ENCODE measurements around the gene TSPAN18. TPM values are rescaled to one million over a fixed set of nuclear protein-coding genes. Genes with fewer than 3 reads are reported as not detected.
A peak's percentile ranks its signal among the peaks of the same experiment; 100 is the strongest.

Gene TSPAN18
- total RNA-seq, 1 experiment from 2014 or later, result 0.77 TPM

DNA sequence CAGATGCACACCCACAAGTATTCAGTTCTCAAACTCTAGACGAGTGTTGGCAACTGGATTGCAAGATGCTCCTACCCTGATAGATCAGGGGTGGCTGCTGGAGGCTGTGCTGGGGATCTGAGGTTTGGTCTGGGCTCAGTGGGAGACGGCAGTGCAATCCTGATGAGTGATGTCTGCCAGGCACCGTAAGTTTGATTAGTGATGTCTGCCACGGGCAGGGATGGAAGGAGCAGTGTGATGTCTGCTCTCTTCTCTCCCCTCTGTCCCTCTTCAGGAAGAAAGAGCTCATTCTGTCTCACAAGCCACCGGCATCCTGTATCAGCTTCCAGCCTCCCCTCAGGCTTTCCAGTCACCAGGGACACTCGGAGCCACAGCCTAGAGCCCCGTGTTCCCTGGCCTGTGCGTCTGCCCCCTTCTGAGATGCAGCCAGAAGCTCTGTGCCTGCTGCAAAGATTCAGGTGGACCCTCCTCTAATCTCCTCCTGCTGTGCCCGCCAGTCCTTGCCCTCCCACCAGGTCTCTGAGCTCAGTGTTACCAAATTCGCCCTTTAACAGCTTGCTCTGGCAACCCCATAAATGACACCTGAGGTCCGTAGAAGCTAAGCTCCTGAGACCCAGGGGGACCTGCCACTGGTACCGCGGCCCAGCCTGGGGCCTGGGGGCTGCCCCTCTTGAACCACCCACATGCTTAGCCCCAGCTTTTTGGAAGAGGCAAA, 204.0 kb downstream of the TSPAN18 start:
- DNase-seq (ENCODE audit: unreplicated experiment), result no peak
- Mint-ChIP-seq H3K36me3 (ENCODE audit: insufficient read depth, unreplicated experiment) (peaks cover 17% of the 10 kb centered on the region), H3K9me3 (ENCODE audit: unreplicated experiment) (no peaks in the 10 kb centered on the region), H3K4me3 (ENCODE audit: unreplicated experiment) (no peak overlapping the region), H3K27me3 (ENCODE audit: insufficient read depth, unreplicated experiment) (peaks cover 20% of the 10 kb centered on the region), H3K4me1 (ENCODE audit: insufficient read depth, unreplicated experiment) (peaks cover 5% of the 10 kb centered on the region), H3K27ac (ENCODE audit: low read depth, unreplicated experiment) (no peak overlapping the region)
- POLR2A ChIA-PET, result interaction anchor here (0.7 to 4.1 kb wide), 4 partner anchors 99 to 173 kb away, joined by 3 to 36 read pairs (median 10); no protein-coding TSS in a partner anchor
- TF ChIP-seq, protein P1, sequence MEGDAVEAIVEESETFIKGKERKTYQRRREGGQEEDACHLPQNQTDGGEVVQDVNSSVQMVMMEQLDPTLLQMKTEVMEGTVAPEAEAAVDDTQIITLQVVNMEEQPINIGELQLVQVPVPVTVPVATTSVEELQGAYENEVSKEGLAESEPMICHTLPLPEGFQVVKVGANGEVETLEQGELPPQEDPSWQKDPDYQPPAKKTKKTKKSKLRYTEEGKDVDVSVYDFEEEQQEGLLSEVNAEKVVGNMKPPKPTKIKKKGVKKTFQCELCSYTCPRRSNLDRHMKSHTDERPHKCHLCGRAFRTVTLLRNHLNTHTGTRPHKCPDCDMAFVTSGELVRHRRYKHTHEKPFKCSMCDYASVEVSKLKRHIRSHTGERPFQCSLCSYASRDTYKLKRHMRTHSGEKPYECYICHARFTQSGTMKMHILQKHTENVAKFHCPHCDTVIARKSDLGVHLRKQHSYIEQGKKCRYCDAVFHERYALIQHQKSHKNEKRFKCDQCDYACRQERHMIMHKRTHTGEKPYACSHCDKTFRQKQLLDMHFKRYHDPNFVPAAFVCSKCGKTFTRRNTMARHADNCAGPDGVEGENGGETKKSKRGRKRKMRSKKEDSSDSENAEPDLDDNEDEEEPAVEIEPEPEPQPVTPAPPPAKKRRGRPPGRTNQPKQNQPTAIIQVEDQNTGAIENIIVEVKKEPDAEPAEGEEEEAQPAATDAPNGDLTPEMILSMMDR (IDR thresholded peaks at IDR 0.05; ENCODE audit: unreplicated experiment), result no peak
- intact Hi-C loops (cut with micrococcal nuclease), result no loop called here
- no TSS peak for BruUV-seq (replicated peaks)
- CTCF ChIA-PET, result interaction anchor here (0.5 to 17.4 kb wide), 10 partner anchors 51 to 1598 kb away, joined by 3 to 1181 read pairs (median 3); no protein-coding TSS in a partner anchor

DNA sequence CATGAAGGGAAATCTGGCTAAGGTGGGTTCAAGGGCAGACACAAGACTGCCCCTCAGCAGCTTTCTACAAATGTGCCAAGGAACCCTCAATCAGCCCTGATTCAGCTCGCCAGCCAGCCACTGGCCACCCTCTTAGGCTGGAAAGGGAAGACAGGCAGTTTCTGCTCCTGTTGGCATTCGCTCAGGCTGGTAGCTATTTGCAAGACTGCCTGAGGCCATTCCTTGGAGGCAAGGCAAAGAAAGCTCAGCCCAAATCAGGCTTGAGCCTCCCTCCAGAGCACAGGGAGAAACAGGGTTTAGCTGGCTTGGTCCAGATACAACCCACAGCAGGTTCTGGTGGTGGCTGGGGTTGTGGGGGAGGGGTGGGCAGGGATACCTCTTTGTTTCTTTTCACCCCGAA, 204.7 kb downstream of the TSPAN18 start:
- Mint-ChIP-seq H3K4me1 (ENCODE audit: insufficient read depth, unreplicated experiment) (peaks cover 5% of the 10 kb centered on the region), H3K27ac (ENCODE audit: low read depth, unreplicated experiment) (no peak overlapping the region), H3K36me3 (ENCODE audit: insufficient read depth, unreplicated experiment) (peaks cover 17% of the 10 kb centered on the region), H3K4me3 (ENCODE audit: unreplicated experiment) (no peak overlapping the region), H3K9me3 (ENCODE audit: unreplicated experiment) (no peaks in the 10 kb centered on the region), H3K27me3 (ENCODE audit: insufficient read depth, unreplicated experiment) (peaks cover 20% of the 10 kb centered on the region)
- ChIA-PET POLR2A (interaction anchor here (1.6 to 2.5 kb wide), 2 partner anchors 167 to 172 kb away, joined by 10 to 11 read pairs; no protein-coding TSS in a partner anchor), CTCF (interaction anchor here (0.5 to 17.4 kb wide), 8 partner anchors 17 to 770 kb away, joined by 3 to 1181 read pairs (median 4); no protein-coding TSS in a partner anchor)
- intact Hi-C loops (cut with micrococcal nuclease), result no loop called here
- no peak for DNase-seq (ENCODE audit: unreplicated experiment)
- BruUV-seq (replicated peaks), result no TSS peak
- TF ChIP-seq, protein P1 (IDR thresholded peaks at IDR 0.05; ENCODE audit: unreplicated experiment), result no peak

DNA sequence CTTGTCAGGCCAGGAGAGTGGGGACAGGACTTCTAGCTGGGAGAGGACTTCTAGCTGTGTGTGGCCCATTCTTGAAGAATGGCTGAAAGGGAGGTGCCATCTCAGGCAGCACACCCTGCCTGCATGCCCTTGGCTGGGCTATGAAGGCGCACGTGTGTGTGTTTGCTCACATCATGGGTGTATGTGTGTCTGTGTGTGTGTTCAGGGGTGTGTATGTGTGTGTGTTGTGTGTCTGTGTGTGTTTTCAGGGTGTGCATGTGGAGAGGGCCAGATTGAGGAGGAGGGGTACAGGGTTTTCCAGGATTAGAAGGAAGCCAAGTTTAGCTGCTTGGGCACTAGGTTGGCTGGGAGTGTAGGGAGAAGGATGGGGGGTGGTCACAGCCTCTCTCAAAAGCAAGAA, 207.3 kb downstream of the TSPAN18 start:
- BruUV-seq (replicated peaks), result TSS peak; percentile 62
- intact Hi-C loops (cut with micrococcal nuclease), result no loop called here
- CTCF ChIA-PET, result interaction anchor here (0.6 to 17.4 kb wide), 3 partner anchors 9 to 168 kb away, joined by 3 to 1181 read pairs (median 5); no protein-coding TSS in a partner anchor
- DNase-seq (ENCODE audit: unreplicated experiment), result no peak
- peaks cover 20% of the 10 kb centered on the region for H3K27me3 Mint-ChIP-seq (ENCODE audit: insufficient read depth, unreplicated experiment)
- POLR2A ChIA-PET, result no interaction called here
- TF ChIP-seq, protein P1 (IDR thresholded peaks at IDR 0.05; ENCODE audit: unreplicated experiment), result no peak
- peaks cover 5% of the 10 kb centered on the region for H3K4me1 Mint-ChIP-seq (ENCODE audit: insufficient read depth, unreplicated experiment)
- no peak overlapping the region for H3K4me3 Mint-ChIP-seq (ENCODE audit: unreplicated experiment)
- H3K9me3 Mint-ChIP-seq (ENCODE audit: unreplicated experiment), result no peaks in the 10 kb centered on the region
- no peak overlapping the region for H3K27ac Mint-ChIP-seq (ENCODE audit: low read depth, unreplicated experiment)
- peaks cover 14% of the 10 kb centered on the region for H3K36me3 Mint-ChIP-seq (ENCODE audit: insufficient read depth, unreplicated experiment)

DNA sequence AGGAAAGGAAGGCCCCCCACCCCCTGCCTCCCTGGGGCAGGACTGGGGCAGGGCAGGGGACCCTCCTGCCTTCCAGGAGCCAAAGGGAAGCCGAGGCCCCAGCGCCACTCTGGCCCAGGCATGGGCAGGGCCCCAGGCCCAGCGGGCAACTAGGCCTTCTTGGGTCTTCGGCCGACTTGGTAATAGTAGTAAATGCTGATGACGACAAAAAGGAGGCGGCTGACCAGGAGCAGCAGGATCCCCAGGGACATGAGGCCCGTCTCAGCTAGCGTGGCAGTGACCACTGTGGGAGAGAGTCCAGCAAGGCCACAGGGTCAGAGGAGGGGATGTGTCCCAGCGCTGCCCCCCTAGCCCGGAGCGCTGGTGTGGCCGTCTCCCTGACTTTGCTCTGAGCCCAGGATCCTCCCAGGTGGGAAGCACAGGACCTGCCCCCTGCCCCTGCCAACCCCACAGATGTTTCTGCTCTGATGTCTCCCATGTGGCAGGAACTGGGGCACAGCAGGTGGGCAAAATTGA, 208.0 kb downstream of the TSPAN18 start:
- H3K27me3 Mint-ChIP-seq (ENCODE audit: insufficient read depth, unreplicated experiment), result peaks cover 17% of the 10 kb centered on the region
- CTCF ChIA-PET, result interaction anchor here (1.2 to 17.4 kb wide), 5 partner anchors 7 to 892 kb away, joined by 3 to 1181 read pairs (median 36); no protein-coding TSS in a partner anchor
- no TSS peak for BruUV-seq (replicated peaks)
- intact Hi-C loops (cut with micrococcal nuclease), result loop anchor here (5.0 kb wide), 1 partner anchor 358 kb away; no protein-coding TSS in a partner anchor
- peaks cover 12% of the 10 kb centered on the region for H3K36me3 Mint-ChIP-seq (ENCODE audit: insufficient read depth, unreplicated experiment)
- DNase-seq (ENCODE audit: unreplicated experiment), result no peak
- POLR2A ChIA-PET, result no interaction called here
- H3K4me3 Mint-ChIP-seq (ENCODE audit: unreplicated experiment), result no peak overlapping the region
- no peak overlapping the region for H3K27ac Mint-ChIP-seq (ENCODE audit: low read depth, unreplicated experiment)
- H3K4me1 Mint-ChIP-seq (ENCODE audit: insufficient read depth, unreplicated experiment), result peaks cover 5% of the 10 kb centered on the region
- H3K9me3 Mint-ChIP-seq (ENCODE audit: unreplicated experiment), result no peaks in the 10 kb centered on the region
- TF ChIP-seq, protein P1 (IDR thresholded peaks at IDR 0.05; ENCODE audit: unreplicated experiment), result no peak

All from MCF 10A (cell line).